Measurements from ENCODE around the gene CBLN4. TPM values are rescaled to one million over a fixed set of nuclear protein-coding genes. Genes with fewer than 3 reads are reported as not detected.

CBLN4 gene
- total and polyA plus RNA-seq, 2 donors from 2014 or later, result 0.35 to 0.45 TPM

GRCh38 chr20:56002908-56003800, 2.2 kb downstream of the CBLN4 start:
- TF ChIP-seq CTCF (IDR thresholded peaks at IDR 0.05; ENCODE audit: borderline replicate concordance, extremely low read depth, insufficient read depth), result no peak
- Histone ChIP-seq H3K27ac (ENCODE audit: low read depth in 2 of 2, low read length in 2 of 2) (no peak overlapping the region), H3K36me3 (ENCODE audit: control insufficient read depth in 2 of 3, insufficient read depth in 3 of 3, low read length in 3 of 3) (no peaks in the 10 kb centered on the region), H3K9me3 (ENCODE audit: control insufficient read depth in 2 of 3, insufficient read depth in 1 of 3, low read length in 3 of 3) (no peaks in the 10 kb centered on the region), H3K4me1 (ENCODE audit: control insufficient read depth in 2 of 3, insufficient read depth in 2 of 3, low read depth in 1 of 3, low read length in 3 of 3) (no peaks in the 10 kb centered on the region), H3K27me3 (ENCODE audit: control insufficient read depth, insufficient read depth, low read length) (peaks cover 17% of the 10 kb centered on the region), H3K4me3 (ENCODE audit: low read length in 3 of 3) (peak overlapping the region in 1 of 3 donors; percentile 32), H3K9ac (ENCODE audit: low read length in 3 of 3) (no peak overlapping the region)
- peak in 2 of 5 donors; percentile 22 to 23 for DNase-seq
- no peak for FAIRE-seq
- intact Hi-C loops (cut with DNase I), result no loop called here

- DNase-seq, result no peak
- FAIRE-seq, result no peak
- Histone ChIP-seq H3K4me3 (ENCODE audit: low read length in 3 of 3) (no peak overlapping the region), H3K9ac (ENCODE audit: low read length in 3 of 3) (no peak overlapping the region), H3K9me3 (ENCODE audit: control insufficient read depth in 2 of 3, insufficient read depth in 1 of 3, low read length in 3 of 3) (no peaks in the 10 kb centered on the region), H3K27ac (ENCODE audit: low read depth in 2 of 2, low read length in 2 of 2) (no peak overlapping the region), H3K4me1 (ENCODE audit: control insufficient read depth in 2 of 3, insufficient read depth in 2 of 3, low read depth in 1 of 3, low read length in 3 of 3) (no peaks in the 10 kb centered on the region), H3K27me3 (ENCODE audit: control insufficient read depth, insufficient read depth, low read length) (peaks cover 15% of the 10 kb centered on the region), H3K36me3 (ENCODE audit: control insufficient read depth in 2 of 3, insufficient read depth in 3 of 3, low read length in 3 of 3) (no peaks in the 10 kb centered on the region)
- no peak for TF ChIP-seq CTCF (IDR thresholded peaks at IDR 0.05; ENCODE audit: borderline replicate concordance, extremely low read depth, insufficient read depth)
- intact Hi-C loops (cut with DNase I), result no loop called here
These were observed 3.4 kb downstream of the CBLN4 start for GRCh38 chr20:56001890-56002289.

- no peak for FAIRE-seq
- intact Hi-C loops (cut with DNase I), result no loop called here
These were observed 4.1 kb downstream of the CBLN4 start for GRCh38 chr20:56001106-56001785.

More at GRCh38 chr20:56001106-56001785, 4.1 kb downstream of the CBLN4 start:
- Histone ChIP-seq H3K27ac (ENCODE audit: low read depth in 2 of 2, low read length in 2 of 2) (no peak overlapping the region), H3K4me1 (ENCODE audit: control insufficient read depth in 2 of 3, insufficient read depth in 2 of 3, low read depth in 1 of 3, low read length in 3 of 3) (no peaks in the 10 kb centered on the region), H3K4me3 (ENCODE audit: low read length in 3 of 3) (no peak overlapping the region), H3K9ac (ENCODE audit: low read length in 3 of 3) (no peak overlapping the region), H3K27me3 (ENCODE audit: control insufficient read depth, insufficient read depth, low read length) (peaks cover 11% of the 10 kb centered on the region), H3K36me3 (ENCODE audit: control insufficient read depth in 2 of 3, insufficient read depth in 3 of 3, low read length in 3 of 3) (no peaks in the 10 kb centered on the region), H3K9me3 (ENCODE audit: control insufficient read depth in 2 of 3, insufficient read depth in 1 of 3, low read length in 3 of 3) (no peaks in the 10 kb centered on the region)
- DNase-seq, result no peak
- TF ChIP-seq CTCF (IDR thresholded peaks at IDR 0.05; ENCODE audit: borderline replicate concordance, extremely low read depth, insufficient read depth), result no peak
